ENCODE data around the gene RBBP8NL. TPM values are rescaled to one million over a fixed set of nuclear protein-coding genes. Genes with fewer than 3 reads are reported as not detected.

Gene RBBP8NL
- total RNA-seq, 2 donors from 2014 or later: not detected

GRCh38 chr20:62394248-62395245 is 32.8 kb downstream of the RBBP8NL start:
- TF ChIP-seq, protein P1, sequence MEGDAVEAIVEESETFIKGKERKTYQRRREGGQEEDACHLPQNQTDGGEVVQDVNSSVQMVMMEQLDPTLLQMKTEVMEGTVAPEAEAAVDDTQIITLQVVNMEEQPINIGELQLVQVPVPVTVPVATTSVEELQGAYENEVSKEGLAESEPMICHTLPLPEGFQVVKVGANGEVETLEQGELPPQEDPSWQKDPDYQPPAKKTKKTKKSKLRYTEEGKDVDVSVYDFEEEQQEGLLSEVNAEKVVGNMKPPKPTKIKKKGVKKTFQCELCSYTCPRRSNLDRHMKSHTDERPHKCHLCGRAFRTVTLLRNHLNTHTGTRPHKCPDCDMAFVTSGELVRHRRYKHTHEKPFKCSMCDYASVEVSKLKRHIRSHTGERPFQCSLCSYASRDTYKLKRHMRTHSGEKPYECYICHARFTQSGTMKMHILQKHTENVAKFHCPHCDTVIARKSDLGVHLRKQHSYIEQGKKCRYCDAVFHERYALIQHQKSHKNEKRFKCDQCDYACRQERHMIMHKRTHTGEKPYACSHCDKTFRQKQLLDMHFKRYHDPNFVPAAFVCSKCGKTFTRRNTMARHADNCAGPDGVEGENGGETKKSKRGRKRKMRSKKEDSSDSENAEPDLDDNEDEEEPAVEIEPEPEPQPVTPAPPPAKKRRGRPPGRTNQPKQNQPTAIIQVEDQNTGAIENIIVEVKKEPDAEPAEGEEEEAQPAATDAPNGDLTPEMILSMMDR (IDR thresholded peaks at IDR 0.05): no peak
- Histone ChIP-seq H3K4me1 (no peaks in the 10 kb centered on the region), H3K36me3 (peaks cover 43% of the 10 kb centered on the region), H3K9me3 (no peaks in the 10 kb centered on the region), H3K27me3 (no peaks in the 10 kb centered on the region), H3K4me3 (no peak overlapping the region), H3K27ac (no peak overlapping the region)
- DNase-seq (ENCODE audit: low spot score): no peak

- H3K4me1 ChIP-seq: no peaks in the 10 kb centered on the region
- no peaks in the 10 kb centered on the region for H3K27me3 ChIP-seq
- no peak overlapping the region for H3K4me3 ChIP-seq
- no peak for DNase-seq (ENCODE audit: low spot score)
- peaks cover 49% of the 10 kb centered on the region for H3K36me3 ChIP-seq
- TF ChIP-seq, protein P1 (IDR thresholded peaks at IDR 0.05): no peak
- H3K27ac ChIP-seq: no peak overlapping the region
- no peaks in the 10 kb centered on the region for H3K9me3 ChIP-seq
Measured at GRCh38 chr20:62393830-62394229, 33.5 kb downstream of the RBBP8NL start.

DNA sequence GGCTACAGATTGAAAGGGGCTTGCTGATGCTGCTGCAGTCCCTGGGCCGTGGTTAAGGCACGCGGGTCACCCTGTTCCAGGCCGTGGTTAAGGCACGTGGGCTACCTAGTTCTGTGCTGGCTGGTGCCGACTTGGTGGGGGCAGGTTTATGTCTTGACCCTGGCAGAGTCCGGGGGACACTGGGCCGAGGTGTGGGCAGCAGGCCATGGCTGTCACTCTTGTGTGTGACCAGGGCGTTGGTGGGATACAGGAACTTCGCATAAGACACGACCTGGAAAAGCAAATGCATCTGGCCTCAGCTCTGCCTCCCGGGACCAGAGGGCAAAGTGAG is 34.0 kb downstream of the RBBP8NL start:
- H3K4me3 ChIP-seq: no peak overlapping the region
- H3K36me3 ChIP-seq: peaks cover 54% of the 10 kb centered on the region
- H3K27ac ChIP-seq: no peak overlapping the region
- TF ChIP-seq, protein P1 (IDR thresholded peaks at IDR 0.05): no peak
- no peaks in the 10 kb centered on the region for H3K9me3 ChIP-seq
- no peak for DNase-seq (ENCODE audit: low spot score)
- H3K4me1 ChIP-seq: no peaks in the 10 kb centered on the region
- H3K27me3 ChIP-seq: no peaks in the 10 kb centered on the region

GRCh38 chr20:62392621-62393334 is 34.6 kb downstream of the RBBP8NL start:
- Histone ChIP-seq H3K36me3 (peaks cover 59% of the 10 kb centered on the region), H3K27ac (no peak overlapping the region), H3K4me3 (no peak overlapping the region), H3K9me3 (no peaks in the 10 kb centered on the region), H3K27me3 (no peaks in the 10 kb centered on the region), H3K4me1 (peaks cover 0 to 4% of the 10 kb centered on the region in 2 donors)
- DNase-seq (ENCODE audit: low spot score): no peak
- TF ChIP-seq, protein P1 (IDR thresholded peaks at IDR 0.05): no peak

DNA sequence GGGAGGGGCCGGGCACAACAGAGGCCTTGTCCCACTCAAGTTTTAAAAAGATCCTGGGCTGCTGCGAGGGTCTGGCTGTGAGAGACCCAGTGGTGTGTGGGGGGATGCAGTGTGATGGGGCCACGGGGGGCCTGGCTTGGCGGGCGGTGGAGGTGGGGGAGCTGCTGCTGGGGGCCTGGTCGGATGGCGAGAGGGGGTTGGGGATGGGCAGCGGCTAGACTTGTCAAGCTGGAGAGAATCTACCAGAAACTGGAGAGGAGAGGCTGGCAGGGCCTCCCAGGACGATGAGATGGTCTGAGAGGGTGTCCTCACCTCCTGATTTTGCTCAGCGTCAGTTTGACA is 35.3 kb downstream of the RBBP8NL start:
- no peak for DNase-seq (ENCODE audit: low spot score)
- Histone ChIP-seq H3K9me3 (no peaks in the 10 kb centered on the region), H3K4me1 (peaks cover 0 to 10% of the 10 kb centered on the region in 2 donors), H3K4me3 (no peak overlapping the region), H3K27me3 (no peaks in the 10 kb centered on the region), H3K36me3 (peaks cover 60% of the 10 kb centered on the region), H3K27ac (no peak overlapping the region)
- TF ChIP-seq, protein P1 (IDR thresholded peaks at IDR 0.05): no peak
